PC-9 (cell line): ENCODE measurements around the gene ITIH4.

Source experiments
- EZH2 ChIP-seq: fragments of 200-600 bp; sonication (generic); IDR thresholded peaks from 2 replicates; pipeline ENCODE4 v1.8.0; 2017; ENCODE audit warnings: antibody characterized with exemption, low read depth
- TF ChIP-seq, protein P1 (sequence below): fragments of 200-600 bp; sonication (generic); conservative IDR thresholded peaks from 2 replicates; pipeline ENCODE4 v1.6.1; 2017; ENCODE audit warnings: mixed run types, antibody characterized with exemption, mild to moderate bottlenecking, moderate library complexity

GRCh38 chr3:52791928-52792327 lies 38.5 kb downstream of the ITIH4 start:
- TF ChIP-seq, protein P1, sequence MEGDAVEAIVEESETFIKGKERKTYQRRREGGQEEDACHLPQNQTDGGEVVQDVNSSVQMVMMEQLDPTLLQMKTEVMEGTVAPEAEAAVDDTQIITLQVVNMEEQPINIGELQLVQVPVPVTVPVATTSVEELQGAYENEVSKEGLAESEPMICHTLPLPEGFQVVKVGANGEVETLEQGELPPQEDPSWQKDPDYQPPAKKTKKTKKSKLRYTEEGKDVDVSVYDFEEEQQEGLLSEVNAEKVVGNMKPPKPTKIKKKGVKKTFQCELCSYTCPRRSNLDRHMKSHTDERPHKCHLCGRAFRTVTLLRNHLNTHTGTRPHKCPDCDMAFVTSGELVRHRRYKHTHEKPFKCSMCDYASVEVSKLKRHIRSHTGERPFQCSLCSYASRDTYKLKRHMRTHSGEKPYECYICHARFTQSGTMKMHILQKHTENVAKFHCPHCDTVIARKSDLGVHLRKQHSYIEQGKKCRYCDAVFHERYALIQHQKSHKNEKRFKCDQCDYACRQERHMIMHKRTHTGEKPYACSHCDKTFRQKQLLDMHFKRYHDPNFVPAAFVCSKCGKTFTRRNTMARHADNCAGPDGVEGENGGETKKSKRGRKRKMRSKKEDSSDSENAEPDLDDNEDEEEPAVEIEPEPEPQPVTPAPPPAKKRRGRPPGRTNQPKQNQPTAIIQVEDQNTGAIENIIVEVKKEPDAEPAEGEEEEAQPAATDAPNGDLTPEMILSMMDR, result no peak
- TF ChIP-seq EZH2, result no peak
